Measurements from ENCODE around the gene CPZ.

Gene CPZ

GRCh38 chr4:8596891-8597290 lies 4.3 kb downstream of the CPZ start:
- DNase-seq = no peak

GRCh38 chr4:8597319-8597718 lies 4.8 kb downstream of the CPZ start:
- DNase-seq = no peak

GRCh38 chr4:8597791-8598190 lies 5.2 kb downstream of the CPZ start:
- DNase-seq = no peak

GRCh38 chr4:8598391-8599090 lies 6.0 kb downstream of the CPZ start:
- DNase-seq = no peak

- no peak for DNase-seq
Observed at GRCh38 chr4:8599091-8599460, 6.5 kb downstream of the CPZ start.

GRCh38 chr4:8599657-8600056 lies 7.1 kb downstream of the CPZ start:
- DNase-seq = peak; percentile 7

GRCh38 chr4:8600266-8600665 lies 7.7 kb downstream of the CPZ start:
- DNase-seq = no peak

- no peak for DNase-seq
Observed at GRCh38 chr4:8600686-8601085, 8.1 kb downstream of the CPZ start.

- no peak for DNase-seq
Observed at GRCh38 chr4:8601086-8601485, 8.5 kb downstream of the CPZ start.

- DNase-seq = no peak
Observed at GRCh38 chr4:8601556-8601955, 9.0 kb downstream of the CPZ start.

- DNase-seq = no peak
Observed at GRCh38 chr4:8602686-8603430, 10.3 kb downstream of the CPZ start.

- no peak for DNase-seq
Observed at GRCh38 chr4:8603931-8604330, 11.4 kb downstream of the CPZ start.

GRCh38 chr4:8605289-8605688 lies 12.7 kb downstream of the CPZ start:
- DNase-seq = no peak

- DNase-seq = no peak
Observed at GRCh38 chr4:8606476-8606875, 13.9 kb downstream of the CPZ start.

- no peak for DNase-seq
Observed at GRCh38 chr4:8606966-8607365, 14.4 kb downstream of the CPZ start.

- peak; percentile 50 for DNase-seq
Observed at GRCh38 chr4:8607603-8608481, 15.3 kb downstream of the CPZ start.

GRCh38 chr4:8608714-8609391 lies 16.3 kb downstream of the CPZ start:
- DNase-seq = no peak

- DNase-seq = no peak
Observed at GRCh38 chr4:8609406-8609805, 16.8 kb downstream of the CPZ start.

GRCh38 chr4:8609824-8610350 lies 17.3 kb downstream of the CPZ start:
- no peak for DNase-seq

GRCh38 chr4:8610858-8611616 lies 18.5 kb downstream of the CPZ start:
- no peak for DNase-seq

GRCh38 chr4:8612646-8613045 lies 20.1 kb downstream of the CPZ start:
- no peak for DNase-seq
